ENCODE measurements around the gene PCDHGA12. TPM values are rescaled to one million over a fixed set of nuclear protein-coding genes. Genes with fewer than 3 reads are reported as not detected.
A peak's percentile ranks its signal among the peaks of the same experiment; 100 is the strongest.
"Not testable (repeated sequence)": the region's sequence is repeated elsewhere in the genome, so short reads cannot be mapped to it uniquely, and the experiment has no call there.

The PCDHGA12 gene
- total RNA-seq, 1 donor from 2014 or later: 18.5 TPM

DNA sequence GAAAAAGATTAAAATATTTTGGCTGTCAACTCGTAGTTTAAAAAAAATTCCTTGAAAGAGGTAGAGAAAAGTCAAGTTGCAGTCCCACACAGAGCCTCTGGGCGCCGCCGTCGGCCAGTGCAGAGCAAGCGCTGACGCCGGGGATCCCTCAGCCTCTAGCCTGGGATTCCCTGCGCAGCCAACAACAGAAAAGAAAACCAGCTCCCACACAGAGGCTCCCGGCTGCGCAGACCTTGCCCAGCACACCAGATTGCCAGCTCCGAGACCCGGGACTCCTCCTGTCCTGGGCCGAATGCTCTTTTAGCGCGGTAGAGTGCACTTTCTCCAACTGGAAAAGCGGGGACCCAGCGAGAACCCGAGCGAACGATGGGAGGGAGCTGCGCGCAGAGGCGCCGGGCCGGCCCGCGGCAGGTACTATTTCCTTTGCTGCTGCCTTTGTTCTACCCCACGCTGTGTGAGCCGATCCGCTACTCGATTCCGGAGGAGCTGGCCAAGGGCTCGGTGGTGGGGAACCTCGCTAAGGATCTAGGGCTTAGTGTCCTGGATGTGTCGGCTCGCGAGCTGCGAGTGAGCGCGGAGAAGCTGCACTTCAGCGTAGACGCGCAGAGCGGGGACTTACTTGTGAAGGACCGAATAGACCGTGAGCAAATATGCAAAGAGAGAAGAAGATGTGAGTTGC, 12.7 kb upstream of the PCDHGA12 start, which contains the start of gene PCDHGB7:
Gene PCDHGB7 (plus strand): TSS at position 184 of the 679 bp plus-strand sequence. CDS start 183 bp downstream, at position 367.
- Histone ChIP-seq H3K4me3 (peak within 1 kb of the TSS; percentile 40 to 54), H3K9me3 (peaks cover 98 to 100% of the 10 kb centered on the region in 2 donors)
- H3K36me3 ChIP-seq, H3K27ac ChIP-seq, H3K4me1 ChIP-seq, H3K27me3 ChIP-seq: not testable (repeated sequence)
- intact Hi-C loops (cut with DNase I): loop anchor here (5.0 kb wide), 1 partner anchor 145 kb away; no protein-coding TSS in a partner anchor
- TF ChIP-seq, protein P1, sequence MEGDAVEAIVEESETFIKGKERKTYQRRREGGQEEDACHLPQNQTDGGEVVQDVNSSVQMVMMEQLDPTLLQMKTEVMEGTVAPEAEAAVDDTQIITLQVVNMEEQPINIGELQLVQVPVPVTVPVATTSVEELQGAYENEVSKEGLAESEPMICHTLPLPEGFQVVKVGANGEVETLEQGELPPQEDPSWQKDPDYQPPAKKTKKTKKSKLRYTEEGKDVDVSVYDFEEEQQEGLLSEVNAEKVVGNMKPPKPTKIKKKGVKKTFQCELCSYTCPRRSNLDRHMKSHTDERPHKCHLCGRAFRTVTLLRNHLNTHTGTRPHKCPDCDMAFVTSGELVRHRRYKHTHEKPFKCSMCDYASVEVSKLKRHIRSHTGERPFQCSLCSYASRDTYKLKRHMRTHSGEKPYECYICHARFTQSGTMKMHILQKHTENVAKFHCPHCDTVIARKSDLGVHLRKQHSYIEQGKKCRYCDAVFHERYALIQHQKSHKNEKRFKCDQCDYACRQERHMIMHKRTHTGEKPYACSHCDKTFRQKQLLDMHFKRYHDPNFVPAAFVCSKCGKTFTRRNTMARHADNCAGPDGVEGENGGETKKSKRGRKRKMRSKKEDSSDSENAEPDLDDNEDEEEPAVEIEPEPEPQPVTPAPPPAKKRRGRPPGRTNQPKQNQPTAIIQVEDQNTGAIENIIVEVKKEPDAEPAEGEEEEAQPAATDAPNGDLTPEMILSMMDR (IDR thresholded peaks at IDR 0.05): peak in 2 of 3 experiments; percentile 34 to 50
- peak in 1 of 2 donors; percentile 84 for DNase-seq (ENCODE audit: low spot score in 2 of 2)

DNA sequence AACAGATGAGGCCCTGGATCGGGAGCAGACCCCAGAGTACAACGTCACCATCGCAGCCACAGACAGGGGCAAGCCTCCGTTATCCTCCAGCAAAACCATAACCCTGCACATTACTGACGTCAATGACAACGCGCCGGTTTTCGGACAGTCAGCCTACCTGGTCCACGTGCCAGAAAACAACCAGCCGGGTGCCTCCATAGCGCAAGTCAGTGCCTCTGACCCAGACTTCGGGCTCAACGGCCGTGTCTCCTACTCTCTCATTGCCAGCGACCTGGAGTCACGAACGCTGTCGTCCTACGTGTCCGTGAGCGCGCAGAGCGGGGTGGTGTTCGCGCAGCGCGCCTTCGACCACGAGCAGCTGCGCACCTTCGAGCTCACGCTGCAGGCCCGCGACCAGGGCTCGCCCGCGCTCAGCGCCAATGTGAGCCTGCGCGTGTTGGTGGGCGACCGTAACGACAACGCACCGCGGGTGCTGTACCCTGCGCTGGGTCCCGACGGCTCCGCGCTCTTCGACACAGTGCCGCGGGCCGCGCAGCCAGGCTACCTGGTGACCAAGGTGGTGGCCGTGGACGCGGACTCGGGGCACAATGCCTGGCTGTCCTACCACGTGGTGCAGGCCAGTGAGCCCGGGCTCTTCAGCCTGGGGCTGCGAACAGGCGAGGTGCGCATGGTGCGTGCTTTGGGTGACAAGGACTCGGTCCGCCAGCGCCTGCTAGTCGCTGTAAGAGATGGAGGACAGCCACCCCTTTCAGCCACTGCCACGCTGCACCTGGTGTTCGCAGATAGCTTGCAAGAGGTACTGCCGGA, 11.0 kb upstream of the PCDHGA12 start:
- H3K36me3 ChIP-seq: peaks cover 0 to 3% of the 10 kb centered on the region in 2 donors
- H3K27me3 ChIP-seq: no peaks in the 10 kb centered on the region
- H3K4me1 ChIP-seq: no peaks in the 10 kb centered on the region
- no peak for DNase-seq (ENCODE audit: low spot score in 2 of 2)
- peaks cover 96 to 100% of the 10 kb centered on the region in 2 donors for H3K9me3 ChIP-seq
- no peak overlapping the region for H3K27ac ChIP-seq
- H3K4me3 ChIP-seq: peak overlapping the region in 1 of 2 donors; percentile 40
- intact Hi-C loops (cut with DNase I): loop anchor here (5.0 kb wide), 1 partner anchor 143 kb away; no protein-coding TSS in a partner anchor
- TF ChIP-seq, protein P1 (IDR thresholded peaks at IDR 0.05): no peak

GRCh38 chr5:141420855-141421488, 9.3 kb upstream of the PCDHGA12 start, which contains the start of gene PCDHGA11:
Gene PCDHGA11, plus strand, starts transcription at chr5:141421051. Its CDS starts 177 bp downstream, at chr5:141421228.
- TF ChIP-seq, protein P1 (IDR thresholded peaks at IDR 0.05): peak in 1 of 3 experiments; percentile 26
- intact Hi-C loops (cut with DNase I): loop anchor here (5.0 kb wide), 1 partner anchor 106 kb away; no protein-coding TSS in a partner anchor
- peaks cover 97 to 100% of the 10 kb centered on the region in 2 donors for H3K9me3 ChIP-seq
- H3K36me3 ChIP-seq: peaks cover 1 to 3% of the 10 kb centered on the region in 2 donors
- H3K4me3 ChIP-seq: peak within 1 kb of the TSS; percentile 40 to 44
- no peaks in the 10 kb centered on the region for H3K4me1 ChIP-seq
- H3K27ac ChIP-seq: no peak within 1 kb of the TSS
- DNase-seq (ENCODE audit: low spot score in 2 of 2): no peak
- no peaks in the 10 kb centered on the region for H3K27me3 ChIP-seq

DNA sequence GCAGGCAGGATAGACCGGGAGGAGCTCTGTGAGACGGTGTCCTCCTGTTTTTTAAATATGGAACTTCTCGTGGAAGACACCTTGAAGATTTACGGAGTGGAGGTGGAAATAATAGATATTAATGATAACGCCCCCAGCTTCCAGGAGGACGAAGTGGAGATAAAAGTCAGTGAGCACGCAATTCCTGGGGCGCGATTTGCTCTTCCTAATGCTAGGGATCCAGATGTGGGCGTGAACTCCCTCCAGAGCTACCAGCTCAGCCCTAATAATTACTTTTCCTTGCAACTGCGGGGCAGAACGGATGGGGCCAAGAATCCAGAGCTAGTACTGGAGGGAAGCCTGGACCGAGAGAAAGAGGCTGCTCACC, 8.8 kb upstream of the PCDHGA12 start:
- no peaks in the 10 kb centered on the region for H3K4me1 ChIP-seq
- H3K4me3 ChIP-seq: peak overlapping the region; percentile 32 to 44
- H3K9me3 ChIP-seq: peaks cover 97 to 100% of the 10 kb centered on the region in 2 donors
- H3K27ac ChIP-seq: no peak overlapping the region
- DNase-seq (ENCODE audit: low spot score in 2 of 2): no peak
- intact Hi-C loops (cut with DNase I): loop anchor here (5.0 kb wide), 1 partner anchor 106 kb away; no protein-coding TSS in a partner anchor
- TF ChIP-seq, protein P1 (IDR thresholded peaks at IDR 0.05): no peak
- H3K36me3 ChIP-seq: peaks cover 3% of the 10 kb centered on the region in 2 donors
- no peaks in the 10 kb centered on the region for H3K27me3 ChIP-seq

GRCh38 chr5:141422742-141423291, 7.5 kb upstream of the PCDHGA12 start:
- no peak overlapping the region for H3K4me3 ChIP-seq
- peaks cover 97 to 100% of the 10 kb centered on the region in 2 donors for H3K9me3 ChIP-seq
- H3K27me3 ChIP-seq: no peaks in the 10 kb centered on the region
- peaks cover 3% of the 10 kb centered on the region in 2 donors for H3K36me3 ChIP-seq
- no peaks in the 10 kb centered on the region for H3K4me1 ChIP-seq
- DNase-seq (ENCODE audit: low spot score in 2 of 2): no peak
- no peak overlapping the region for H3K27ac ChIP-seq
- TF ChIP-seq, protein P1 (IDR thresholded peaks at IDR 0.05): no peak
- intact Hi-C loops (cut with DNase I): loop anchor here (5.0 kb wide), 1 partner anchor 104 kb away; no protein-coding TSS in a partner anchor
